Brain pericyte (primary cell): ENCODE results near the gene KIZ.
"Not testable (repeated sequence)": the region's sequence is repeated elsewhere in the genome, so short reads cannot be mapped to it uniquely, and the experiment has no call there.

Experiments
- DNase-seq: peaks from one replicate; pipeline ENCODE4 v3.0.0-alpha.2; 2012; ENCODE audit warnings: low read depth, low spot score

KIZ gene

DNA sequence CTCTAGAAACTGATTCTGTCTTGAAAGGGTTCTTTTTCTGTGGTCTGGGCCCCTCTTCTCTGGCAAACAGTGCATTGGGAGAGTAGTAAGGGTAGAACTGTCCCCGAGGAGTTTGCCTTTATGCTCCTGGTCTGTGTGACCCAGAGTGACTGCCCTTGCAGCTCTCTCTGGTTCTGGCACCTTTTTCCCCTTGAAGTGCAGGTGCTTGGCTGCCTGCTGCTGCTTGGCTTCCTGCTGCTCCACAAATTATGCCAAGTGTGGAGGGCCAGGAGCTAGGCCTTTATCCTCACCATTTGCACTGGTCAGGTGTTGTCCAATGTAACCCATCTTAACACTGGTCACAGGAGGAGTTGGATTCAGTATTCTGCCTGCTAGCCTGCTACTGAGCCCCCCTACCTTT lies 11.2 kb downstream of the KIZ start:
- no peak for DNase-seq

DNA sequence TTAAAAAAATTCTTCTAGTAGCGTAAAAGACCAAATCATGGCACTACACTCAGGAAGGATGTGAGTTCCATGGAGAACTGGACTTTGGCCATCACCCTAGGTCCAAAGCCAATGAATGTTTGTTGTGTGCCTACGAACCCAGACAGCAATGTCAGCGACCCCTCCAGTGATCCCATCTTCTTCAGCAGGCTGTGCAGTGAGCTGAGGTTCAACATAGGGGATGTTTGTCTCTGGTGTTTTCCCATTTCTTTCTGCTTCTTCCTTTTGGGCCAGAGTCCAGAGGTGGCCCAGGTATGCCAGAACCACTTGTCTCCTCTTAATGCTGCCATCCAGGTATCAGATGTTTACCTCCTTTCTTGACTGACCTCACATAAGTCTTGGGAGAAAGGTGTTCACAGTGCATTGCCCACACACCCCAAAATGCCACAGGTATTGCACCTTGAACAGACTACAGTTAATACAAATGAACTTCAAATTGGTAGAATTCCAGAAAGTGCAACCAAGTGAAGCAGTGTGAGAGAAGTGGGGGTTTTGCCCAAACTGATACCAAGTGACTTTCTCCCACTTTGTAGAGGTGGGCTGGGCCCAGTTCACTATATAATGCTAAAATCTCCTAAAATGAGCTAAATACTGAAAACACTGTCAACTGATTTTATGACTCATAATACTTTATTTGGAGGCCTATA lies 14.1 kb downstream of the KIZ start:
- no peak for DNase-seq

DNA sequence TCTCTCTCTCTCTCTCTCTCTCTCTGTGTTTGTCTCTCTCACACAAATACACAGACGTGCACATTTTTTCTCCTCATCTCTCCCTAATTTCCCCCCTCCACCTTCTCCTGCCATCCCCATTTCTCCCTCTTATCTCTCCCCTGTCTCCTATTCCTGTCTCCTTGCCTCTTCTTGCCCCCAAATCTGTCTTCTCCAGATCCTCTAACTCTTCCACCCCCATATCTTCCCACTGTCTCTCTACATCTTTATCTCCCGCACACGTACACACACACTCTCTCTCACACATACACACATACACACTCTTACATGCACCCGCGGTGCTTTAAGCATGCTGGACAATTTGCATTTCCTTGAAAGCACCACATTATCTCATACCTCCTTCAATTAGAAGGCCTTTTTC lies 15.9 kb downstream of the KIZ start:
- no peak for DNase-seq

DNA sequence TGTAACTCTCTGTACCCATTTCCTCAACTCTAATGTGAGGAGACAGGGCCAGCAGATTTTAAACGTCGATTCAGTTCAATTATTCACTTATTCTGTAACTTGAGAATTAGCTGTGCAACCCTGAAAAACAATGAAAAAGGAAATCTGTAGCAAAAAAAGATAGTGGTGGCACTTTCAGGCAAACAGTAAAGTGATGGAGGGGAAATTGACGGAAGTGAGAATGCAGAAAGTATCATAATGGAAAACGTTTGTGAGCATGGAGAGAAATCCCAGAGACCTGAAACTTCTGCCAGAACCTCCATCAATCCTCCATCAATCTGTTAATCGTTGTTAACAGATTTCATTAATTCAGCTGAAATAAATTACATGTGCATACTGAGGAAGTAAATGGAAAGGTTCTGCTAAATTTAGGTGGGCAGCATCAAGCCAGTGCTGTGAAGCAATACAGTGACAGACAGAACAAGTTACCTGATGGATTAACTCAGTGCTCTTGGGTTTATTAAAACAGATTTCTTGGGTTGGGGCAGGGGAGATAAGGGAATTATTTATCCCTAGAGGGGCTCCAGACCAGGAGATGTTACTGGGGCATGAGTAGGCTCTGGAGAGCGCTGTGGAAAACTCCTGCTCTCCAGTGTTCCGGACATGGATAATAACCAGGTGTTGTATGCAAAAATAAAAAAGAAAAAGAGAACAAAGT lies 17.5 kb downstream of the KIZ start:
- DNase-seq = no peak

DNA sequence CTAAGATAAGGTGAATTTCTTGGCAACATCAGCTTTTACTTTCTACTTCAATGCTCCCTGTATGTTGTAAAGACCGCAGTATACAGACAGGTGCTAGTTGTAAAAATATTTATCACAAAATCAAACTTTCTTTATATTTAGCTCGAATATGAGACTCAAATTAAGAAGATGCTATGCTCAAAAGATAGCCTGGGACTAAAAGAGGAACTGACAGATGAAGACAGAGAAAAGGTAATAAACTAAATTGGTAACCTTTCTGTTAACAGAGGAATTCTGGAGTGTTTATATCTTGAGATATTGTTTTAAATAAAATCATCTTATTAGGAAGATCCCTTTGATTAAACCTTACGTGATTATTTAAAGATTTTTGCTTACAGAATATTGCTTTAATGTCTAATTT lies 19.5 kb downstream of the KIZ start:
- DNase-seq = no peak

DNA sequence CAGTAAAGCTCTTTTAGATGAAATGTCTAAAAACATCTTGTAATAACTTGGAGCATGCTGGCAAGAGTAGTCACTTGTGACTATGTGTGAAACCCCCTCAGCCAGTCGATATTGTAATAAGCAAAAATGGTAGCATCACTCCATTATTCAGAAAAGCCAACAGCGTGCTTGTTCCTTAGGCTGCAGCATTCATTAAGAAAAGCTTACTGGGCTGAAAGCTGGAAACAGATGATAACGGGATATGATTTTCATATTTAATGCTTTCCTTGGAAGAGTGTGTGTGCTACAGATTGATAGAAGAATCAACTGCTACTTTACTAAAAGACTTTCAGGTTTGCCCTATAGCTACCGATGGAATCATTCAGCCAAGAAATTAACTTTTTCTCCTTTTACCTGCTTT lies 20.3 kb downstream of the KIZ start:
- no peak for DNase-seq

DNA sequence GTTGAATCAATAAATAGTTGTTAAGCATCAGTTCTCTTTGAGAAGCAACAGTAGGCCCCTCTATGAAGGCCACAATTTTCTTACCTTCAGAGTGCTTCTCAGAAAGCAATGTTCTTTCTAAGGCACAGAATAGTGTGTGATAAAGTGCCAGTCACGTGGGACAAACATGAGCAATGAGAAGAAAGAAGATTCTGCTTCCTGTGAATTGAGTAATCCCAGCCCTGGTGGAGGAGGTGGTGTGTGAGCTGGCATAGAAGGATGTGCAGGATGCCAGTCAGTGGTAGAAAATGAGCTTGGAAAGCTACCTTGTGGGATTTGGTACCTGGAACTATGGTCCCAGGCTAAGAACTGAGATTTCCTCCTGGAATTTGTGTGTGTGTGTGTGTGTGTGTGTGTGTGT lies 21.7 kb downstream of the KIZ start:
- no peak for DNase-seq

DNA sequence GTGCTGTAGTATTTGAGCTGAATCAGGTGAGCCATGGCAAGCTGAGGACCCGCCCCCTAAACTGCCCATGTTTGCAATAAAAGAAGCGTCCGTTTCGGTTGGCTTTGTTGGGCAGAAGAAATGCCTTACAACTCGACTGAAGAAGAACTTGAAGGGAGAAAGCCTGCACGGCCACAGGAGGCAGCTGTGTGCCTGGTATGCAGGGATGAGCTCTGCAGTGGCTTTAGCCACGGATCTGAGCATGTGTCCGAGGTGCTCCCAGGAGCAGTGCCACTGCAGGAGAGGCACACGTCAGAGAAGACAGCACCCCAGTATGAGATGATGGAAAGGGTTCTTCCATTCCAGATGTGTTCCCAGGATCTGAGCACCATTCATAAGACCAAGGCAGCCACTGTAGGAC lies 23.5 kb downstream of the KIZ start:
- no peak for DNase-seq

DNA sequence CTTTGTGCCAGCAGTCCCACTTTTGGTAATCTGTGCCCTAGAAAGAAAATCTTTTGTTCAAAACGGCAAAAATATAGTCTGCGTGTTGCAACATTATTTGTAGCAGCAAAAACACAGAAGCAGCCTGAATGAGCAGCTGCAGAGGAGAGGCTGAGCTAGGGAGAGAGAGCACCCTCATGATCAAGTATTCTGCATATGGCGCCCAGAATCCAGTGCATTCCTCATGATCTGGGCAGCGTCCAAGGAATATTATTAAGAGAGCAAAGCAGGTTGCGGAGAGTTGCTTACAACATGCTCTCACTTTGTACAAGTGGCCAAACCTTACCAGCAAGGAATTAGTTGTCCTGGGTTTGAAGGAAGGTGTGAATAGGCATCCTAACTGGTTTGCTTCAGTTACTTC lies 25.9 kb downstream of the KIZ start:
- DNase-seq = no peak

DNA sequence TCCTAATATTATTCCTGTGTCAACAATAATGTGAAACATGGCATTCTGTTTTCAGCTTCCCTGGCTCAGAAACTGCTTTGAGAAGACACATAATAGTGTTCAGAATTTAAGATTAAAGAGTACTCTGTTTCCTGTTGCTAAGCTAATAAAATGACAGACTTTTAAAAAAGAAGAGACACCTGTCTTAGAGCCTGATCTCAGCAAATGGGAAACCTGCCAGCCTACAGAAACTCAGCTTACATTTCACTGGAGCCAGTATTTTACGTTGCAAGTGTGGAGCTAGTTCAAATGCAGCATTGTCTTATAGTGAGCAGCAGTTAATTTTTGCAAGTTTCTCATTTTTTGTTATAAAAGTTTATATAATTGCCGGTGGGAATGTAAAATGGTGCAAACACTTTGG lies 28.8 kb downstream of the KIZ start:
- DNase-seq = no peak

DNA sequence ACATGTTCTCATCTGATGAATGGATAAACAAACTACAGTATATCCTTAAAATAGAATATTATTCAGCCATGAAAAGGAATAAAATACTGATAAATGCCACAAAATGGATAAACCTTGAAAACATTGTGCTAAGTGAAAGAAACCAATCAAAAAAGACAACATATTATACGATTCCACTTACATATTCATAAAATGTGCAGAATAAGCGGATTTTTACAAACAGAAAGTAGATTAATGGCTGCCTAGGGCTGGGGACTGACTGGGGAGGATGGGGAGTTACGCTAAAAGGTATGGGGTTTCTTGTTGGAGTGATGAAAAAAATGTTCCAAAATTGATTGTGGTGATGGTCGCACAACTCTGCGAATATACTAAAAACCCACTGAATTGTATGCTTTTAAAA lies 29.4 kb downstream of the KIZ start:
- no peak for DNase-seq

DNA sequence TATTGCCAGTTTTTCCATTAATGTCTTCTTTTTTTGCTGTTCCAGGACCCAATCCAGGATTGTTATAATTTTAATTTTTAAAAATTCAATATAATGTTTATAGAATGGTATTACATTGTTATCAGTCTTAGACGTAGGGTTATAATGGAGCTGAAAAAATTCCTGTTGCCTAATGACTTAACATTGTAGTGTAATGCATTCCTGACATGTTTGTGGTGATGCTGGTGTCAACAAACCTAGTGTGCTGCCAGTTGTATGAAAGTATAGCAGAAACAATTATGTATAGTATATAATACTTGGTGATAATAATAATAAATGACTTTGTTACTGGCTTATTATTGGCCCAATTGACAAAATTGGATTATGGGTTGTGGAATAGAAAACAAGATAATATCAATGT lies 30.4 kb downstream of the KIZ start:
- no peak for DNase-seq

DNA sequence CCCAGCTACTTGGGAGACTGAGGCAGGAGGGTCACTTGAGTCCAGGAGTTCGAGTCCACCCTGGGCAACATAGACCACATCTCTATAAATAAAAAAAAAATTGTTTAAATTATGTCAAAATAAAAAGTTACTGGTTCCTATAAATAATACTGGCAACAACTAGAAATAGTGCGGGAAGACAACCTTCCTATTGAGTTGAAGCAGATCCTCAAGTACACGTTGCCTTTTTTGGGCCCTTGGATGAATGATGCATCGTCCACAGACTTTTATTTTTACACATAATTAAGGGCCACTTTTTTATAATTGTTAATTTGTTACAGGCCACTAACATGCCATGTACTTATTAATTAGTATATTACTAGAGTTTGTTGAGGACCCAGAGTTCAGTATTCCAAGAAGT lies 31.1 kb downstream of the KIZ start:
- no peak for DNase-seq

DNA sequence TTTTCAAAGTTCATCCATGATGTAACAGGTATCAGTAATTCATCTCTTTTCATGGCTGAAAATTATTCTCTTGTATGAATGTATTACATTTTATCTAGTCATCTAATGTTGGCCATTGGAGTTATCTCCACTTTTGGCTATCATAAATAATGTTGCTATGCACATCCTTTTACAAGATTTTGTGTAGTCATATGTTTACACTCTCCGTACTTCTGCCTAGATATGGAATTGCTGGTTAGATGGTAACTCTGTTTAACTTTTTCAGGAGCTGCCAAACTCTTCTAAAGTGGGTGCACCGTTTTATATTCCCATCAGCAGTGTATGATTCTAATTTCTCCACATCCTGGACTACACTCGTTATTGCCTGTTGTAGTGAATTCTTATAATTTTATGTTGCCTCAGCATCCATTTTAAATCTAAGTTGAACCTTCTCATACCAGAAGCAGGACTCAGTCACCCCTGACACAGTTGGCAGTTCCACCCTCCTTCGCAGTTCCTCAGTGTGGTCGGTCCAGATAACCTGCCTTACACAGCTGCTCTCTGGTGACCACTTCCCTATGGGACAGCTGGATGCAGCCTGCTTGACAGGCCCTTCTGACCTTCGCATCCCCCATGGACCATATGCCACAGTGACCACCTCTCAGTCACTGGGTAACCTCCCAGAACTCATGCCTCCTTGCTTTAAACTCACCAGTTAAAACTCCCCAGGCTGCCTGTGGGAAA lies 33.9 kb downstream of the KIZ start:
- no peak for DNase-seq

DNA sequence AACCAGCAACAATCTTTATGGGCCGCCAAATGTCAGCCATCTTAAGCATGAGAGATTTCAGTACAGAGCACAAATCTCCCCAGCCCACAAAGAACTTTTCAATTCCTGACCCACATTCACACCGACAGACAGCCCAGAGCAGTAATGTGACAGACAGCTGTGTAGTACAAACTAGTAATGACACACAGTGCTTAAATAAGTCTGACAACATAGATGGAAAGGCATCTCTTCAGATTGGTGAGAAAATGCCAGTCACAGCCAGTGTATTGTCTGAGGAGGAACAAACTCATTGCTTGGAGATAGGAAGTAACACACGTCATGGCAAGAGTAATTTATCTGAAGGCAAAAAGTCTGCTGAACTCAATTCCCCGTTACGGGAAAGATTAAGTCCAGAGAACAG lies 36.0 kb downstream of the KIZ start:
- DNase-seq = no peak

DNA sequence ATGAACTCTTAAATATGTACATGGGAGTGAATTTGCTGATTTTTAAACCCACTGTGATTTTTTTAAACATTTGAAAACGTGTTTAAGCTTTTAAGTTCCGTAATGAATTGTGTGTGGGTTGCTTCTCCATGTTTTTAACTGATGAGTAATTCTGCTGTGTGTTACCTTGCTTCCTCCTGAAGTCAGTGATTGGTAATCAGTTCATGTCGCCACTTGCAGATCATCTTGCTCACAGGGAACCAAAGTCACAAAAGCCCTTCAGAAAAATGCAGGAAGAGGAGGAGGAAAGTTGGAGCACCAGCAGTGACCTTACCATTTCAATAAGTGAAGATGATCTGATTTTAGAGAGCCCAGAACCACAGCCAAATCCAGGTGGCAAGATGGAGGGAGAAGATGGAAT lies 36.7 kb downstream of the KIZ start:
- no peak for DNase-seq

DNA sequence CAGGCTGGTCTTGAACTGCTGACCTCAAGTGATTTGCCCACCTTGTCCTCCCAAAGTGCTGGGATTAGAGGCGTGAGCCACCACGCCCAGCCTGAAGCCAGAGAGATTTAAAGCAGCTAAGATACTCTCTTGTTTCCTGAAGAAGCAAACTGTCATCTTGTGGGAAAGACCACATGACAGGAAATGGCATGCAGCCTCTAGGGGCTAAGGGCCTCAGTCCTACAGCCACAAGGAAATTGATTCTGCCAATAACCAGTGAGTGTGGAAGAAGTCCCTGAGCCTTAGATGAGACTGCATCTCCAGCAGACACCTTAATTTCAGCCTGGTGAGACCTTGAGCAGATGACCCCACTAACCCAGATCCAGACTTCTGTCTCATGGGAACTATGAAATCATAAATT lies 40.9 kb downstream of the KIZ start:
- DNase-seq = no peak

DNA sequence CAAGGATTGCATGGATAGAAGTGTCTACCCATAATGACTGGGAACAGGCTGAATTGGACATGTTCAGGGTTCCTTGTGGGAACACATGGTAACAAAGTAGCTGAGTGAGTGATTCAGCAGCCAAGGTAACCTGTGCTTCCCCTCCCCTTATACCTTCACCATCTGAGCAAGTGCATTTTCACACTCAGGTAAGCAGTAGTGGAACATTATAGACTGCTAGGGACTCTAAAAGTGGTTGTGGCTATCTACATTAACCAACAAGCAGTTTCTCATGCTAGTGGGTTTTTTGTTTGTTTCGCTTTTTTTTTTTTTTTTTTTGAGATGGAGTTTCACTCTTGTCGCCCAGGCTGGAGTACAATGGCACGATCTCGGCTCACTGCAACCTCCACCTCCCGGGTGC lies 41.4 kb downstream of the KIZ start:
- no peak for DNase-seq

DNA sequence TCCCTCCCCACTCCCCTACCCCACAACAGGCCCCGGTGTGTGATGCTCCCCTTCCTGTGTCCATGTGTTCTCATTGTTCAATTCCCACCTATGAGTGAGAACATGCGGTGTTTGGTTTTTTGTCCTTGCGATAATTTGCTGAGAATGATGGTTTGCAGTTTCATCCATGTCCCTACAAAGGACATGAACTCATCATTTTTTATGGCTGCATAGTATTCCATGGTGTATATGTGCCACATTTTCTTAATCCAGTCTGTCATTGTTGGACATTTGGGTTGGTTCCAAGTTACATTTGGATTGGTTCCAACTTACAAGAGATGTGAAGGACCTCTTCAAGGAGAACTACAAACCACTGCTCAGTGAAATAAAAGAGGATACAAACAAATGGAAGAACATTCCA lies 42.2 kb downstream of the KIZ start:
- not testable (repeated sequence) for DNase-seq

DNA sequence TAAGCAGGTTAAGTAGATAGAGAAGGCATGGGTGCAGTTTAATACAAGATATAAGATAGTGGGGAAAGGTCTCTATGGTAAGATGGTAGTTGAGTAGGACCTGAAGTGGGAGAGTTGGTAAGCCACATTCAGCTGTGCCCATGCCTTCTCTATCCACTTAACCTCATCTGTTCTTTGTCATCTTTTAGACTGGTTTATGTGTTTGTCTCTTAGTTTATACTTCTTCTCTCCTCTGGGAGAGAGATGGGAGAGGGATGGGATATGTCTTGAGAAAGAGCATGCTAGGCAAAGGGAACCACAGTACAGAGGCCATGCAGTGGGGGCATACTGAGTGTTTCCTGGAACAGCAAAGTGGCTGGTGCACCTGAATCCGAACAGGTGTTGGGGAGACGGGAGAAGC lies 46.7 kb downstream of the KIZ start:
- no peak for DNase-seq

DNA sequence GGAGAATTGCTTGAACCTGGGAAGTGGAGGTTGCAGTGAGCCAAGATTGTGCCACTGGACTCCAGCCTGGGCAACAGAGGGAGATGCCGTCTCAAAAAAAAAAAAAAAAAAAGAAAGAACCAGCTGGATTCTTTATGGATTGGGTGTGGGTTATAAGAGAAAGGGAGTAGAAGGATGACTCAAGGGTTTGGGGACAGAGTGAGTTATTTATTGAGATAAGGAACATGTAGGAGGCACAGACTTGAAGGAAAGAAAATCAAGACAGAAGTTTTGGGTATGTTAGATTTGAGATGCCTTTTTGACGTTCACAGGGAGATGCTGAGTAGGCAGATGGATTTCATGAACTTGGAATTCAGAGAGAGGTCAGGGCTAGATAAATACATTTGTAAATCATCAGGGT lies 47.6 kb downstream of the KIZ start:
- no peak for DNase-seq

DNA sequence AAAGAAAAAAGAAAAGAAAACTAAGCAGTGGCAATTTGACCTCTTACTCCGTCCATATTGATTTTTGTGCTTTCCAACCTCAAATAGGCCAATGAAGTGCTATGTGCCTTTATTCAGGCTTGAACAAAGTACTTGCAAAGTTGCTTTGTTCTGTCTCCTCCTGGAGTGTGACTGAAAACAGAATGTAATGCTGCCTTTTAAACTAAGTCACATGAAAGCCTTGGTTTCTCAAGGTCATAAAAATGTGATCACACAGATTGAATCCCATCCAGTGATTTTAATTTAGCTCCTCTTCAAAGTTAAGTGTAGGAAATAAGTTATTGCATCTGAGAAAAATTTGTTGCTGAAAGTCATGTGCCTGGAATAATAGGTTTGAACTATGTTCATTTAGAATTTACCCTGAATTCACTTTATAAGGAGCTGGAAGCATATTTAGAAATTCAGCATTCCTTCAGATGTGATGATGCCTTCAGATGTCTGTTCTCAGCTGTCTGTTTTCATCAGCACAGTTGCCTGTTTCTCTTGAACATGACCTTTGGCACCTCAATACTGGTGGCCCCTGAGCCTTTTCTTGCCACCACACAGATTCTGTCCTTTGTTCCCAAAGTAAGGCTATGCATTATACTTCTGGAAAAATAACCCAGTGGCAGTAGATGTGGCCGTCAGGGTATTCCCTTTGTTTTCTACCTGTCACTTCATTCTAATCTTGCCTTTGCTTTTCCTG lies 48.8 kb downstream of the KIZ start:
- DNase-seq = no peak
